ENCODE measurements around the gene SYT13.

DNA sequence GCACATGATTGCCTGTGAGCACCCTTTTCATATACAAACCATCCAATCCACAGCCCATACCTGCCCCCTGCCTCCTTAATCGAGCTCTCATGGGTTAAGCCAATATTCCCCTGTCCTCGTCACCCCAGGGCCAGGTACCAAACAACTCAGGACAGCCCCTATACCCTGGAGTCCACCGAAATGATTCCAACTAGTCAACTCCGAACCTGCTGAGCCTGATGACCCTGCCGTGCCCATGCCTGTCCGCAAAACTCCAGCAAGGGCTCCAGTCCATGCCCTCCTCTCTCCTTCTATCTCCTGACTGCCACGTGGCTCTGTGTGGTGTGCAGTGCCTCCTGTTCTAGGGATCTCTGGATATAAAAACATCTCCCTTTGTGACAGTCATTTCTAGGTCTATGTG is 35.5 kb upstream of the SYT13 start:
- no peak for TF ChIP-seq POLR2A (IDR thresholded peaks at IDR 0.05)
- TF ChIP-seq, protein P1, sequence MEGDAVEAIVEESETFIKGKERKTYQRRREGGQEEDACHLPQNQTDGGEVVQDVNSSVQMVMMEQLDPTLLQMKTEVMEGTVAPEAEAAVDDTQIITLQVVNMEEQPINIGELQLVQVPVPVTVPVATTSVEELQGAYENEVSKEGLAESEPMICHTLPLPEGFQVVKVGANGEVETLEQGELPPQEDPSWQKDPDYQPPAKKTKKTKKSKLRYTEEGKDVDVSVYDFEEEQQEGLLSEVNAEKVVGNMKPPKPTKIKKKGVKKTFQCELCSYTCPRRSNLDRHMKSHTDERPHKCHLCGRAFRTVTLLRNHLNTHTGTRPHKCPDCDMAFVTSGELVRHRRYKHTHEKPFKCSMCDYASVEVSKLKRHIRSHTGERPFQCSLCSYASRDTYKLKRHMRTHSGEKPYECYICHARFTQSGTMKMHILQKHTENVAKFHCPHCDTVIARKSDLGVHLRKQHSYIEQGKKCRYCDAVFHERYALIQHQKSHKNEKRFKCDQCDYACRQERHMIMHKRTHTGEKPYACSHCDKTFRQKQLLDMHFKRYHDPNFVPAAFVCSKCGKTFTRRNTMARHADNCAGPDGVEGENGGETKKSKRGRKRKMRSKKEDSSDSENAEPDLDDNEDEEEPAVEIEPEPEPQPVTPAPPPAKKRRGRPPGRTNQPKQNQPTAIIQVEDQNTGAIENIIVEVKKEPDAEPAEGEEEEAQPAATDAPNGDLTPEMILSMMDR (IDR thresholded peaks at IDR 0.05), result no peak
